ENCODE data around the gene ZNF830.
A peak's percentile ranks its signal among the peaks of the same experiment; 100 is the strongest.

ZNF830 gene

DNA sequence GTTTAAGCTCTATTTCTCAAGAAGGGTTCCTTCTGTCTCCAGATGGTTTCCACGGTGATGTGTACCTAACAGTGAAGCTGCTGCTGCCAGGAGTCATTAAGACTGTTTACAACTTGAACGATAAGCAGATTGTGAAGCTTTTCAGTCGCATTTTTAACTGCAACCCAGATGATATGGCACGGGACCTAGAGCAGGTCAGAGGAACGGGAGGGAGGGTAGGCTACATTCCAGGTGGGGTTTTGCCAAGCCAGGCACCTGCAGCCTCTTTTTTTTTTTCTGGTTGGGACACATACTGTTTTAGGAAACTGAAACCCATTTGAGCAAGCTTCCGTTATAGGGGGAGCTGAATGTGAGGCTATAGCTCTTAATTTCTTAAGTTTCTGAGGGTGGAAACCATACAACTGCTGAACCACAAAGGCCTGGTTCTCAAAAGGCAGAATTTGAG, 29.6 kb downstream of the ZNF830 start:
- Histone ChIP-seq H2AFZ (ENCODE audit: low read length) (0 out of 2 replicates have a peak overlapping the region, but pooled peaks have one; percentile 14), H3K9me2 (replicated peaks; ENCODE audit: insufficient read depth, low read length) (no peaks in the 10 kb centered on the region), H3K27me3 (replicated peaks; ENCODE audit: insufficient read depth, low read length) (no peaks in the 10 kb centered on the region), H3K4me2 (ENCODE audit: low read depth, low read length) (peak overlapping the region; percentile 38), H3K27ac (ENCODE audit: low read length) (peak overlapping the region; percentile 79), H3K4me1 (ENCODE audit: low read length) (peaks cover 47% of the 10 kb centered on the region), H3K4me3 (ENCODE audit: low read length) (peak overlapping the region; percentile 11; the same call in 1 of the 2 replicates), H3K36me3 (replicated peaks; ENCODE audit: insufficient read depth, low read length) (peaks cover 26% of the 10 kb centered on the region), H3K9me3 (replicated peaks; ENCODE audit: insufficient read depth, low read length) (no peaks in the 10 kb centered on the region), H3F3A (ENCODE audit: insufficient read depth, low read length) (peaks cover 27% of the 10 kb centered on the region), H4K20me1 (ENCODE audit: insufficient read depth, low read length) (no peaks in the 10 kb centered on the region), H3K79me2 (ENCODE audit: low read length) (peaks cover 30% of the 10 kb centered on the region), H3K9ac (ENCODE audit: low read length) (peak overlapping the region; percentile 39; the same call in 1 of the 2 replicates)
- DNase-seq, result peak; percentile 94
- TF ChIP-seq, protein P1, sequence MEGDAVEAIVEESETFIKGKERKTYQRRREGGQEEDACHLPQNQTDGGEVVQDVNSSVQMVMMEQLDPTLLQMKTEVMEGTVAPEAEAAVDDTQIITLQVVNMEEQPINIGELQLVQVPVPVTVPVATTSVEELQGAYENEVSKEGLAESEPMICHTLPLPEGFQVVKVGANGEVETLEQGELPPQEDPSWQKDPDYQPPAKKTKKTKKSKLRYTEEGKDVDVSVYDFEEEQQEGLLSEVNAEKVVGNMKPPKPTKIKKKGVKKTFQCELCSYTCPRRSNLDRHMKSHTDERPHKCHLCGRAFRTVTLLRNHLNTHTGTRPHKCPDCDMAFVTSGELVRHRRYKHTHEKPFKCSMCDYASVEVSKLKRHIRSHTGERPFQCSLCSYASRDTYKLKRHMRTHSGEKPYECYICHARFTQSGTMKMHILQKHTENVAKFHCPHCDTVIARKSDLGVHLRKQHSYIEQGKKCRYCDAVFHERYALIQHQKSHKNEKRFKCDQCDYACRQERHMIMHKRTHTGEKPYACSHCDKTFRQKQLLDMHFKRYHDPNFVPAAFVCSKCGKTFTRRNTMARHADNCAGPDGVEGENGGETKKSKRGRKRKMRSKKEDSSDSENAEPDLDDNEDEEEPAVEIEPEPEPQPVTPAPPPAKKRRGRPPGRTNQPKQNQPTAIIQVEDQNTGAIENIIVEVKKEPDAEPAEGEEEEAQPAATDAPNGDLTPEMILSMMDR (IDR thresholded peaks at IDR 0.05; ENCODE audit: low read length), result no peak
- TF ChIP-seq EZH2 (optimal IDR thresholded peaks at IDR 0.05; ENCODE audit: low read depth, low read length), result no peak
- no peak for TF ChIP-seq EZH2phosphoT487 (IDR thresholded peaks at IDR 0.05; ENCODE audit: low read length)

DNA sequence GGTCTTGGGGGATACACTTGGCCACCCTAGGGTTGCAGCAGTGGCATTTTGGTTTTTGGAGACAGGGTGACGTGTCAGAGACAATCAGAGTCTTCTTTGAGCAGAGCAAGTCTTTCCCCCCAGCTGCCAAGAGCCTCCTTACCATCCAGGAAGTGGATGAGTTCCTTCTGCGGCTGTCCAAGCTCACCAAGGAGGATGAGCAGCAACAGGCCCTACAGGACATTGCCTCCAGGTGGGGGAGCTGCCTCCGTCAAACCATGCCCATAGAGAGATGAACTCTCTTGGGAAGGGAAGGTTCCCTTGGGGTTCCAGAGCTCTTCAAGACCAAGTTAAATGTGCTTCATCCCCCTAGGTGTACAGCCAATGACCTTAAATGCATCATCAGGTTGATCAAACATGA, 30.3 kb downstream of the ZNF830 start:
- Histone ChIP-seq H3K4me2 (ENCODE audit: low read depth, low read length) (peak overlapping the region; percentile 38), H3K27ac (ENCODE audit: low read length) (peak overlapping the region; percentile 79)

DNA sequence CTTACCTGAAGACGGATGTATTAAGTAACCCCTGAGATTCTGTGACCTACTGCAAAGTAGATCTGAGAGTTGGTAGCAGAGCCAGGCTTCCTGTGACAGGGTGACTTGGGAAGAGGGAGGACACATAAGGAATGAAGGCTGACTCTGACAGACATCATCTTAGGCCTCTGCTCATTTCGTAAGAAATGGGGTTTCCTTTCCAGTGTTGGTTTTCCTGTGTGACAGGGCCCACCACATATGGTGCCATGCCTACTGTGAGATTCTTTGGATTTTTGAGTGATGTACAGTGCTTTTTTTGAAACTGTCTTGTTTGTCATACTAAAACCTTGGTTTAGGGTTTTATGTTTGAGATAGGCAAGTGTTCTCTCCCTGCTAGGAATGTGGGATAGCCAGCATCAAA, 31.7 kb downstream of the ZNF830 start:
- Histone ChIP-seq H3K4me2 (ENCODE audit: low read depth, low read length) (no peak overlapping the region), H3F3A (ENCODE audit: insufficient read depth, low read length) (peaks cover 27% of the 10 kb centered on the region), H3K79me2 (ENCODE audit: low read length) (peaks cover 29% of the 10 kb centered on the region), H3K4me3 (ENCODE audit: low read length) (no peak overlapping the region), H3K4me1 (ENCODE audit: low read length) (peaks cover 47% of the 10 kb centered on the region), H2AFZ (ENCODE audit: low read length) (no peak overlapping the region), H3K9me2 (replicated peaks; ENCODE audit: insufficient read depth, low read length) (no peaks in the 10 kb centered on the region), H3K27ac (ENCODE audit: low read length) (no peak overlapping the region), H3K27me3 (replicated peaks; ENCODE audit: insufficient read depth, low read length) (no peaks in the 10 kb centered on the region), H3K36me3 (replicated peaks; ENCODE audit: insufficient read depth, low read length) (peaks cover 29% of the 10 kb centered on the region), H3K9me3 (replicated peaks; ENCODE audit: insufficient read depth, low read length) (no peaks in the 10 kb centered on the region), H3K9ac (ENCODE audit: low read length) (no peak overlapping the region), H4K20me1 (ENCODE audit: insufficient read depth, low read length) (no peaks in the 10 kb centered on the region)
- no peak for DNase-seq
- TF ChIP-seq EZH2 (optimal IDR thresholded peaks at IDR 0.05; ENCODE audit: low read depth, low read length), result no peak
- TF ChIP-seq, protein P1 (IDR thresholded peaks at IDR 0.05; ENCODE audit: low read length), result no peak

More for the DNA sequence above, 30.3 kb downstream of the ZNF830 start:
- H3K9me3 ChIP-seq (replicated peaks; ENCODE audit: insufficient read depth, low read length), result no peaks in the 10 kb centered on the region
- peak overlapping the region; percentile 0; the same call in 1 of the 2 replicates for H3K4me3 ChIP-seq (ENCODE audit: low read length)
- H4K20me1 ChIP-seq (ENCODE audit: insufficient read depth, low read length), result no peaks in the 10 kb centered on the region
- H3K36me3 ChIP-seq (replicated peaks; ENCODE audit: insufficient read depth, low read length), result peaks cover 29% of the 10 kb centered on the region
- peaks cover 29% of the 10 kb centered on the region for H3K79me2 ChIP-seq (ENCODE audit: low read length)
- DNase-seq, result no peak
- no peaks in the 10 kb centered on the region for H3K27me3 ChIP-seq (replicated peaks; ENCODE audit: insufficient read depth, low read length)
- H3K9ac ChIP-seq (ENCODE audit: low read length), result peak overlapping the region; percentile 31
- no peaks in the 10 kb centered on the region for H3K9me2 ChIP-seq (replicated peaks; ENCODE audit: insufficient read depth, low read length)
- no peak overlapping the region for H2AFZ ChIP-seq (ENCODE audit: low read length)
- peaks cover 27% of the 10 kb centered on the region for H3F3A ChIP-seq (ENCODE audit: insufficient read depth, low read length)
- H3K4me1 ChIP-seq (ENCODE audit: low read length), result peaks cover 47% of the 10 kb centered on the region
- no peak for TF ChIP-seq EZH2 (optimal IDR thresholded peaks at IDR 0.05; ENCODE audit: low read depth, low read length)
- TF ChIP-seq, protein P1 (IDR thresholded peaks at IDR 0.05; ENCODE audit: low read length), result no peak
- no peak for TF ChIP-seq EZH2phosphoT487 (IDR thresholded peaks at IDR 0.05; ENCODE audit: low read length)
